ENCODE results near the gene BCAM. TPM values are rescaled to one million over a fixed set of nuclear protein-coding genes. Genes with fewer than 3 reads are reported as not detected.
"Not testable (repeated sequence)": the region's sequence is repeated elsewhere in the genome, so short reads cannot be mapped to it uniquely, and the experiment has no call there.

BCAM gene
- polyA plus RNA-seq, 3 donors, result 23.8 to 66.5 (median 62.1) TPM

DNA sequence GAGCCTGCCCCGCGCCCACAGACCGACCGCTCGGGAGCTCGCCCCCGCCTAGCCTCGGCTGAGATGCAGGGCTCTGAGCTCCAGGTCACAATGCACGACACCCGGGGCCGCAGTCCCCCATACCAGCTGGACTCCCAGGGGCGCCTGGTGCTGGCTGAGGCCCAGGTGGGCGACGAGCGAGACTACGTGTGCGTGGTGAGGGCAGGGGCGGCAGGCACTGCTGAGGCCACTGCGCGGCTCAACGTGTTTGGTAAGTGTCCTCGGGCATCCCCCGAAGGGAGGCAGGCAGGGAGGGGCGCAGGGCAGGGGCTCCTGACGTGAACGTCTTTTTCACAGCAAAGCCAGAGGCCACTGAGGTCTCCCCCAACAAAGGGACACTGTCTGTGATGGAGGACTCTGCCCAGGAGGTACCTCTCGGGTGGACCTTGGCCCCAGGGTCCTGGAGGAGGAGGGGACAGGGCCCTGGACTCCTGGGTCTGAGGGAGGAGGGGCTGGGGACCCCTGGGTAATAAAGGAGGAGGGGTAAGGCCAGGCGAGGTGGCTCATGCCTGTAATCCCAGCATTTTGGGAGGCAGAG is 3.3 kb downstream of the BCAM start:
- 91 to 94% (median 92%) methylated on average over 26 to 28 of the region's 28 CpGs for WGBS, 3 donors

GRCh38 chr19:44813070-44813840 is 4.4 kb downstream of the BCAM start:
- 86 to 90% (median 87%) methylated on average over 38 of the region's 38 CpGs for WGBS, 3 donors
- H3K27ac ChIP-seq (ENCODE audit: low read depth, low read length), result no peak overlapping the region

More for the DNA sequence above, 3.3 kb downstream of the BCAM start:
- no peak overlapping the region for H3K27ac ChIP-seq (ENCODE audit: low read depth, low read length)

DNA sequence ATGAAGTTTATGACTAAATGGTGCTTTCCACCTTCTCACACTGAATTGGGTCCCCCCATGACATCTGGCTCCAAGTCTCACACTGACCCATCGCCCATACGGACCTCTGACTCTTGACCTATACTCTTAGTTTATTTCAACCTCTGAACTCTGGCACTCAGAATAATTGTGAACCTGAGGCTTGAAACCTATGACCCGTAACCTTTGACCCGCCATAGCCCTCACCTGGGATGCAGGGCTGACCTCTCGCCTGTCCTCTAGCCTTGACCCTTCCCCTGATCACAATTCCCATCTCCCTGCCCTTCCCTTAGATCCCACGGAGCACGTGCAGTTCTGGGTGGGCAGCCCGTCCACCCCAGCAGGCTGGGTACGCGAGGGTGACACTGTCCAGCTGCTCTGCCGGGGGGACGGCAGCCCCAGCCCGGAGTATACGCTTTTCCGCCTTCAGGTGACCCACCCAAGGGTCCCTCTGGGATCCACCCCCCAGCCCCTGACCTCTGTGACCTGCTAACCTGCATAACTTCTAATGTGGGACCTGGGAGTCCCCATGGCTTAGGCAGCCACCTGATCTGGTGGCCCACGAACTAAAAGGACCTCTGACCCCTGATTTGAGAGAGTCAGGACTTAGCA is 5.1 kb downstream of the BCAM start:
- no peak overlapping the region for H3K27ac ChIP-seq (ENCODE audit: low read depth, low read length)

DNA sequence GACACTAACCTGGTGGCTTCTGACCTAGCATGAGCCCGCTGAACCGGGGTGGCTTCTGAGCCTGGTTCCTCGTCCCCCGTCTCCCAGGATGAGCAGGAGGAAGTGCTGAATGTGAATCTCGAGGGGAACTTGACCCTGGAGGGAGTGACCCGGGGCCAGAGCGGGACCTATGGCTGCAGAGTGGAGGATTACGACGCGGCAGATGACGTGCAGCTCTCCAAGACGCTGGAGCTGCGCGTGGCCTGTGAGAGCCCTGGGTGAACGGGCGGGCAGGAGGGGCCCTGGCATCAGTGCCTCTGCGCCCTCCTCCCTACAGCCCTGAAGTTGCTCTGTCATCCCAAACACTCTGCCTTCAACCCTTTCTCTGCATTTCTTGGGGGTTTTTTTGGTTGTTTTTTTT is 5.6 kb downstream of the BCAM start:
- no peak overlapping the region for H3K27ac ChIP-seq (ENCODE audit: low read depth, low read length)
- WGBS, 3 donors, result 84 to 93% (median 86%) methylated on average over 17 of the region's 17 CpGs

More for the DNA sequence above, 5.1 kb downstream of the BCAM start:
- WGBS, 3 donors, result 92 to 94% (median 94%) methylated on average over 16 of the region's 16 CpGs

DNA sequence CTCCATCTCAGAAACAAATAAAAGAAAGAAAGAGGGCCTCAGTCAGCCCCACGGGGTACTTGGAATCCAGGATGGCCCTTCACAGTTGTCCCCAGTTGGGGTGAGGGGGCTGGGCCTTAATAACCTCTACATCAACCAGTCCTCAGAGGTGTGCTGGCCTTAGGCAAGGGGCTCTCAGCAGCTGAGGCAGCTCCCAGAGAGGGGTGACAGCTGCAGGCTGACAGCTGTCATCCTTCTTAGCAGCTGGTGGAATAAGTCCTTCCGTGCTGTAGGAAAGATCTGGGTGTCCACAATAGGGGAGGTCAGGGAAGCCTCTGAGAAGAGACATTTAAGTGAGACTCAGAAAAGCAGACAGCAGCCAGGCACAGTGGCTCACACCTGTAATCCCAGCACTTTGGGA is 7.4 kb downstream of the BCAM start:
- 74 to 81% (median 81%) methylated on average over 2 of the region's 2 CpGs for WGBS, 3 donors
- H3K27ac ChIP-seq (ENCODE audit: low read depth, low read length), result no peak overlapping the region

DNA sequence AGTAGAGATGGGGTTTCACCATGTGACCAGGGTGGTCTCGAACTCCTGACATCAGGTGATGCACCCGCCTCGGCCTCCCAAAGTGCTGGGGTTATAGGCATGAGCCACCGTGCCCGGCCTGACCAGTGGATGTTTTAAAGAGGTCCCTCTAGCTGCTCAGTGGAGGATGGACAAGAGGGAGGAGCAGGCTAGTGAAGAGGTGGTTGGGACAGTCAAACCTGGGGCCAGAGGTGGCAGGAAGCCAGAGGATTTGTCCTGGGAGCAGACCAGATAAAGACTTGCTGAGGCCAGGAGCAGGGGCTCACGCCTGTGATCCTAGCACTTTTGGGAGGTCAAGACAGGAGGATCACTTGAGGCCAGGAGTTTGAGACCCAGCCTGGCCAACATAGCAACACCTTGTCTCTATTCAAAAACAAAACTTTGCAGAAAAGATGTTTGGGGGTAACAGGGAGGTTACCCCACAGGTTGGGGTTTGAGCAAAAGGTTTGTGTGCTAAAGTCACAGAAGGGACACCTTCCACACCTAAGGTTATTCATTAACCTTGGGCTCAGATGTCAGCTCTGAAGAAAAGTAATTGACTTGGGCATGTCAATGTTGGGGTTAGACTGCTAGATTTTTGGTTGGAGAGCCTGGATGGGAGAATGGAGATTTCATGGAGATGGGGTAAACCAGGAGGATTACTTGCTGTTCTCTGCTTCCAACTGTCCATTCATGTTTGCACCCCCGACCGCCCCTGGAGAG is 9.0 kb downstream of the BCAM start:
- 88 to 94% (median 93%) methylated on average over 8 of the region's 8 CpGs for WGBS, 3 donors
- H3K27ac ChIP-seq (ENCODE audit: low read depth, low read length), result no peak overlapping the region

DNA sequence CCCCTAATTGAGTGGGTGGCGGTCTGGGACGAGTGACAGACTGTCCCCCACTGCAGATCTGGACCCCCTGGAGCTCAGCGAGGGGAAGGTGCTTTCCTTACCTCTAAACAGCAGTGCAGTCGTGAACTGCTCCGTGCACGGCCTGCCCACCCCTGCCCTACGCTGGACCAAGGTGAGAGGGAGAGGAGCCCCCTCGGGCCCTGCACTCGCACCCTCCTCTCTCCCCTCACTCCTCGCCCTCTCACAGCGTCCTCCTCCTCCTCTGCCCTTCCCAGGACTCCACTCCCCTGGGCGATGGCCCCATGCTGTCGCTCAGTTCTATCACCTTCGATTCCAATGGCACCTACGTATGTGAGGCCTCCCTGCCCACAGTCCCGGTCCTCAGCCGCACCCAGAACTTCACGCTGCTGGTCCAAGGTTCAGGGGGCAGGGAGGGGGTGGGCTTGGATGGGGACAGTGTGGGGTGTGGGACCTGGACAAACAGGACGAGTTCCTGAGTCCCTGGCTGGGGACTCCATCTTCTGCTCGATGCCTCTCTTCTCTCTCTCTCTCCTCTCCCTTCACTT is 9.6 kb downstream of the BCAM start:
- WGBS, 3 donors, result 82 to 90% (median 88%) methylated on average over 16 to 20 of the region's 20 CpGs
- H3K27ac ChIP-seq (ENCODE audit: low read depth, low read length), result no peak overlapping the region

DNA sequence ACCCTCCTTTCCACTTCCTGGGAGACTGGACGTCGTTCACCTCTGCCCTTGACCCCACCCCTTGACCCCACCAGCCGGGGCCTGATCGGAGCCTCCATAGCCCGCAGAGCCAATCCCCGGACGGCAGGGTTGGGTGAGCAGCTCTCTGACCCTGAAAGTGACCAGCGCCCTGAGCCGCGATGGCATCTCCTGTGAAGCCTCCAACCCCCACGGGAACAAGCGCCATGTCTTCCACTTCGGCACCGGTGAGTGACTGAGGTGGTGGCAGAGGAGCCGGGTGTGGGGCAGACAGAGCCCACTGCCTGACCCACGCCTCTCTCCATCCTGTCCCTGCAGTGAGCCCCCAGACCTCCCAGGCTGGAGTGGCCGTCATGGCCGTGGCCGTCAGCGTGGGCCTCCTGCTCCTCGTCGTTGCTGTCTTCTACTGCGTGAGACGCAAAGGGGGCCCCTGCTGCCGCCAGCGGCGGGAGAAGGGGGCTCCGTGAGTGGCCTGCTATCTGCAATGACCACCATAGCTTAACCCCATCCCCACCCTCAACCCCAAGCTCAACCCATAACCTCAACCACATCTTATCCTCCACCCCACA is 10.4 kb downstream of the BCAM start:
- 89 to 97% (median 91%) methylated on average over 28 of the region's 28 CpGs for WGBS, 3 donors
- no peak overlapping the region for H3K27ac ChIP-seq (ENCODE audit: low read depth, low read length)

- 48 to 66% (median 58%) methylated on average over 29 to 34 of the region's 35 CpGs for WGBS, 3 donors
- H3K27ac ChIP-seq (ENCODE audit: low read depth, low read length), result no peak overlapping the region
Observed at GRCh38 chr19:44820648-44821609, 12.0 kb downstream of the BCAM start.

- WGBS, 3 donors, result 59 to 77% (median 67%) methylated on average over 11 of the region's 11 CpGs
- H3K27ac ChIP-seq (ENCODE audit: low read depth, low read length), result no peak overlapping the region
Observed at GRCh38 chr19:44822177-44822576, 13.3 kb downstream of the BCAM start.

- 67 to 74% (median 73%) methylated on average over 10 of the region's 10 CpGs for WGBS, 3 donors
- no peak overlapping the region for H3K27ac ChIP-seq (ENCODE audit: low read depth, low read length)
Observed at GRCh38 chr19:44822670-44823372, 13.9 kb downstream of the BCAM start.

- no peak overlapping the region for H3K27ac ChIP-seq (ENCODE audit: low read depth, low read length)
- WGBS, 3 donors, result 21 to 69% (median 58%) methylated on average over 4 of the region's 4 CpGs
Observed at GRCh38 chr19:44823373-44823698, 14.4 kb downstream of the BCAM start.

GRCh38 chr19:44824761-44825160 is 15.9 kb downstream of the BCAM start:
- no peak overlapping the region for H3K27ac ChIP-seq (ENCODE audit: low read depth, low read length)
- WGBS, 3 donors, result 55 to 87% (median 78%) methylated on average over 4 of the region's 4 CpGs

DNA sequence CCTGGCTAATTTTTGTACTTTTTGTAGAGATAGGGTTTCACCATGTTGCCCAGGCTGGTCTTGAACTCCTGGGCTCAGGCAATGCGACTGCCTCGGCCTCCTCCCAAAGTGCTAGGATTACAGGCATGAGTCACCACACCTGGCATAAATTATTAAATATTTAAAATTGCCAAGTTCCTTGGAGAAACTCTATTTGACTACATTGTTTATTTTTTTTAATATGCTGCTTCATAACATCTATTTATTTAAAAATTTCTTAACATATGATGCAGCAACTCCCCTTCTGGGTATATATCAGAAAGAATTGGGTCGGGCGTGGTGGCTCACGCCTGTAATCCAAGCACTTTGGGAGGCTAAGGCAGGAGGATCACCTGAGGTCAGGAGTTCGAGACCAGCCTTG is 24.0 kb downstream of the BCAM start:
- 76 to 91% (median 86%) methylated on average over 6 of the region's 6 CpGs for WGBS, 3 donors
- not testable (repeated sequence) for H3K27ac ChIP-seq (ENCODE audit: low read depth, low read length)

DNA sequence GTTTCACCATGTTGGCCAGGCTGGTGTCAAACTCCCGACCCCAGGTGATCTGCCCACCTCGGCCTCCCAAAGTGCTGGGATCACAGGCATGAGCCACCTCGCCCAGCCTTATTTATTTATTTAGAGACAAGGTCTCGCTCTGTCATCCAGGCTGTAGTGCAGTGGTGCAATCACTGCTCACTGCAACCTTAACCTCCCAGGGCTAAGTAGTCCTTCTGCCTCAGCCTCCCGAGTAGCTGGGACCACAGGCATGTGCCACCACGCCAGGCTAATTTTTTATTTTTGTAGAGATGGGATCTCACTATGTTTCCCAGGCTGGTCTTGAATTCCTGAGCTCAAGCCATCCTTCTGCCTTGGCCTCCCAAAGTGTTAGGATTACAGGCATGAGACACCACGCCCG is 25.5 kb downstream of the BCAM start:
- H3K27ac ChIP-seq (ENCODE audit: low read depth, low read length), result not testable (repeated sequence)
- WGBS, 3 donors, result 84 to 93% (median 85%) methylated on average over 8 of the region's 8 CpGs

DNA sequence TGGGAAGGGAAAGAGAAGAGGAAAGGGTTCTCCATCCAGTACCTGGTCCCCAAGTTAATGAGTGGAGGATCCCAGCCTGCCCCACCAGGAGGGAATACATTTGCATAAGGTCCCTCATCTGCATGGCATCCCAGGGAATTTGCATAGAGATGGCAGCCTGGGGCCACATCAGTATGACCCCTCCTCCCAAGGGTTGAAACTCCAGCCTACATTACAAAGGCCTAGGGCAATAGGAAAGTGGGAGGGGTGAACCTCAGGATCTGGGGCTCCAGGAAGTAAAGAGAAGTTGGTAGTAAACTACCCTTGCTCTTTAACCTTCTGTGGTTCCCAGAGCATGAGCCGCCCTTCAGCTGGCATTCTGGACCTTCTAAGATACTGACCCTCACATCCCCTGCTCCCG is 30.4 kb downstream of the BCAM start:
- 82 to 95% (median 93%) methylated on average over 2 of the region's 2 CpGs for WGBS, 3 donors
- no peak overlapping the region for H3K27ac ChIP-seq (ENCODE audit: low read depth, low read length)

- no peak overlapping the region for H3K27ac ChIP-seq (ENCODE audit: low read depth, low read length)
- 76 to 81% (median 78%) methylated on average over 7 of the region's 7 CpGs for WGBS, 3 donors
Observed at GRCh38 chr19:44840811-44841210, 31.9 kb downstream of the BCAM start.

All from adipose tissue (tissue), 3 donors.